ENCODE results near the gene PAX9.
"Not testable (repeated sequence)": the region's sequence is repeated elsewhere in the genome, so short reads cannot be mapped to it uniquely, and the experiment has no call there.

Gene PAX9

DNA sequence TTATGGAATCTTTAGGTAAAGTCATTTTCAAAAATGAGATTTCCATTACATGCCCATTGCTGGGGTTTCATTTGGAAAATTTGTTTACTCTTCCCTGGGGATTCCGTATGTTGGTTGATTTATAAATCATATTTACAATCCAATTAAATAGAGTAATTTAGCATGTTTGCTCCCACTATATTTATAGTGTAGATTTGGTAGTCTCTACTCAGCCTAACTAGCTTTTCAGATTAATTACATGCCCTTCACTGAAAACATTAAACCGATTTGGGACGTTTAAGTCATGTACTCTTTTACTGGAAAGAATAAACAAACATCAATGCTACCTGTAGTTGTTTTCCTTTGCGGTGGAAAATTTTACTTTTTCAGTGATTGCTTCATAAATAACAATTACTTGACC lies 10.4 kb downstream of the PAX9 start:
- no peak for DNase-seq (ENCODE audit: low spot score)

DNA sequence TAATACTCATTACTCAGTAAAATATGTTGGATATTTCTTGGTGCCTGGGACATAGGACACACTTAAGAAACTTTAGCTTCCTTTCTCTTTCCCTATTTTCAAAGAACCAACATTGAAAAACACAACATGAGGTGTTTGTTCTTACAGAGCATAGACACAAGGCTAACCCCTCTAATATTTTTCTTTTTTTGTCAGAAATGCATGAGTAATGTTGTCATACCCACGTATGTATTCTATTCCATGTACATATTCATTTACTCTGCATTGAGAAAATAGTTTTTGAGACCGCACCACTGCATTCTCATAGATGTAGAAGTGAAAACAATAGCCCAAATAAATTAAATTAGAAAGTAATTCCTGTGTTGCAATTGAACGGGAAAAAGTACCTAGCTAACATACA lies 13.0 kb downstream of the PAX9 start:
- no peak for DNase-seq (ENCODE audit: low spot score)

GRCh38 chr14:36675581-36675980 lies 13.9 kb downstream of the PAX9 start:
- no peak for DNase-seq (ENCODE audit: low spot score)

GRCh38 chr14:36676236-36676635 lies 14.6 kb downstream of the PAX9 start:
- no peak for DNase-seq (ENCODE audit: low spot score)

GRCh38 chr14:36682338-36682737 lies 20.7 kb downstream of the PAX9 start:
- no peak for DNase-seq (ENCODE audit: low spot score)

- DNase-seq (ENCODE audit: low spot score), result no peak
Measured at GRCh38 chr14:36683083-36683724, 21.5 kb downstream of the PAX9 start.

- DNase-seq (ENCODE audit: low spot score), result no peak
Measured at GRCh38 chr14:36684946-36685345, 23.3 kb downstream of the PAX9 start.

DNA sequence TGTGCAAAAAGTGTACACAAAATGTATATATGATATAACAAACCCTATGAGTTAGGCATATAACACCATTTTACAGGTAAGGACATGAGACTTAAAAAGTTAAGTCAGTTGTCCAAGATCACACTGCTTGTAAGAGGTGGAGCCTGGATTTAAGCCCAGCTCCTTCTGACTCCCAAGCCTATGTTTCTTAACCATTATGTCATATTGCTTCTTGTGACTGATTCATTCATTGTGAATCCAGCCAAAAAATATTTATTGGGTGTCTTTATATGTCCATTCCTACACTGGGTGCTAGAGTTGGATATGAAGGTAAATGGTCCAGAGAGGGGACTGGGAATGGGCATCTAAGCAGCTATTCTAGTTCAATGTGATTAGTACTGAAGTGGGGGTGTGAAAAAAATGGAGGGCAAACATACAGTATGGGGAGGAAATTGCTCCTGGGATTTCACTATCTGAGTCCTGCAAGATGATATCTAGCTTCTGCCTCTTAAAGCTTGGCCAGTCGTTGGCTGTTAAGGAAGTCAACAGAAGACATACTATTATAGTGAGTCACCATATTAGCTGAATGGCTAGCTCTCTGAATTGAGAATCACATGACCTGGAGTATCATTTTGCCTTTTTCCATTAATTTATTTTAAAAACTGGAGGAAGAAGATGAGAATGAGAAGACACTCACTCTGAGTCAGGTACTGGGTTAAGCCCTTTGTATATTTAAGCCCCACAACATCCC lies 28.8 kb downstream of the PAX9 start:
- DNase-seq (ENCODE audit: low spot score), result no peak

DNA sequence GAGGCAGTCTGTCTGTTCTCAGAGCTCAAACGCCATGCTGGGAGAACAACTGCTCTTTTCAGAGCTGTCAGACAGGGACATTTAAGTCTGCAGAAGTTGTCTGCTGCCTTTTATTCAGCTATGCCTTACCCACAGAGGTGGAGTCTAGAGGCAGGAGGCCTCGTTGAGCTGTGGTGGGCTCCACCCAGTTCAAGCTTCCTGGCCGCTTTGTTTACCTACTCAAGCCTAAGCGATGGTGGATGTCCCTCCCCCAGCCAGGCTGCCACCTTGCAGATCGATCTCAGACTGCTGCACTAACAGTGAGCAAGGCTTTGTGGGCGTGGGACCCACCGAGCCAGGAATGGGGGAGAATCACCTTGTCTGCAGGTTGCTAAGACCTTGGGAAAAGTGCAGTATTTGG lies 37.8 kb downstream of the PAX9 start:
- DNase-seq (ENCODE audit: low spot score), result not testable (repeated sequence)

DNA sequence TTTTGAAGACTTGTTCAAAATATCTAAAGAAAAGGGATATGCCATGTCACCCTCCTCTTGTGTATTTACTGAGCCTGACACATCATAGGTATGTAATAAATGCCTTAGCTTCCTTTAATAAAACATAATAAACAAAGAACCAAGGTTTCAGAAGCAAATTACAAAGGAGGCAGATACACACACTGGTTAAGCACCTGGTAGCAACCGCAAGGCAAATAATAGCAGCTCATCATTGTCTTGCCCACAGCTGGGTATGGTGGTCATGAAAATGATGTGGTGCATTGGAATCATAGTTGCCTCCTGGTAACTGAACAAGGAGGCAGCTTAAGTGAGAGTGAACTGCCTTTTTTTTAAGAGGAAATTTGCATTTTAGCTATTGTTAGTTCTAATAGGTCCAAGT lies 39.0 kb downstream of the PAX9 start:
- DNase-seq (ENCODE audit: low spot score), result no peak

- no peak for DNase-seq (ENCODE audit: low spot score)
Measured at GRCh38 chr14:36701132-36701531, 39.5 kb downstream of the PAX9 start.

DNA sequence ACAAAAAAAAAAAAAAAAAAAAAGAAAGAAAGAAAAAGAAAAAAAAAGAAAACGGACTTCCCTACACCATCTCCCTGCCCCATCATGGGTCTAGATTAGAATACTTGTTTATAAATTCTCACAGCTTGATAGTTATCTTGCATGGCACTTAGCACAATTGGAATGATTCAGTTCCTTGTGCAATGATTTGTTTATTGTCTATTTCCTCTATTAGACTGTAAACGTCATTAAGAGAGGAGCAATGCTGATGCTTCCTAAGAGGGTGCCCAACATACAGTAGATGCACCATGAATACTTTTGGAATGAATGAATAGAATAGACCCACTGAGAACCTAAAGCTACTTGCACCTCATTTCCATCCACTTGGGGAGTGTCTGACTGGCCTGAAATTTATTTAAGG lies 40.8 kb downstream of the PAX9 start:
- DNase-seq (ENCODE audit: low spot score), result no peak

GRCh38 chr14:36707570-36707969 lies 45.9 kb downstream of the PAX9 start:
- DNase-seq (ENCODE audit: low spot score), result no peak

GRCh38 chr14:36713960-36714703 lies 52.5 kb downstream of the PAX9 start:
- DNase-seq (ENCODE audit: low spot score), result no peak

DNA sequence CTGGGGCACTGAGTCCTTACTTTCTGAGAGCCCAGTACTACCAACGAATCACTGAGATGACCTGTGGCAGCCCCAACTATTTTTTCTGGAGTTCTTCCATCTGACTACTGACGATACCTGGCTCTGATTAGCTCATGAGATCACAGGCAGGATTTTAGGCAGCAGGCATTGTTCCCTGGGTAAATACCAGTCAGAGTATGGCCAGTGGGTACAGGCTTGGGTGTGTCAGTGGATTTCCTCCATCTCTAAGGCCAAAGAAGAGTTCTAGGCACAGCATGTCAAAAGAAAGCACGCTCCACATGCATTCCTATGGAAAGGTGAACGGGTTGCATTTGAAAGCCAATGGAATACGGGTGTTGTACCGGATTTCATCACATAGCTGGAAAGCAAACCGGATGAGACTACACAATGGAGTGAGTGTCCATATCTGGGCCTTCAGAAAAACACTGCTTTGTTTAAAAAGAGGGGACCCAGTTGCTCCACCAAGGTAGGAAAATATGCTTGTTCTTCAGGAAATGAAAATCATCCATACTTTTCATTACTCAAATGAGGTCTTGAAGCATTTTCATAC lies 55.0 kb downstream of the PAX9 start:
- DNase-seq (ENCODE audit: low spot score), result no peak

DNA sequence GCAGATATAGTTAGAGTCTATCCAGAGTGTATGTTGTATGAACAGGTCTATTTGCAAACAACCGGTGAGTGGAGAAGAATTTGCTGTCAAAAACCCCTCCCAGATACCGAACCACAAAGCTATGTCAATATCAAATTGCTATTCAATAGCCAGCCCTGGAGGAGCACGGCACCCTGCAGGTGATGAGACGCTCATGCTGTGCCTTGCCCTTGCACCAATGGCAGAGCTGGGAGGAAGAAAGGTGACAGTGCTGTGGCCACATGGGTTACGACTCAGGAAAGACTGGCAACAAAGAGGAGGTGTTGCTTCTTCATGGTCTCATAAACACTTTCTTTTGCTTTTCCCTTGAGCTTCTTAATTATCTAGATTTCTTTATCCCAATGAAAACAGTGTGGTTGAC lies 55.7 kb downstream of the PAX9 start:
- no peak for DNase-seq (ENCODE audit: low spot score)

GRCh38 chr14:36718216-36718615 lies 56.6 kb downstream of the PAX9 start:
- DNase-seq (ENCODE audit: low spot score), result no peak

- no peak for DNase-seq (ENCODE audit: low spot score)
Measured at GRCh38 chr14:36719823-36720222, 58.2 kb downstream of the PAX9 start.

DNA sequence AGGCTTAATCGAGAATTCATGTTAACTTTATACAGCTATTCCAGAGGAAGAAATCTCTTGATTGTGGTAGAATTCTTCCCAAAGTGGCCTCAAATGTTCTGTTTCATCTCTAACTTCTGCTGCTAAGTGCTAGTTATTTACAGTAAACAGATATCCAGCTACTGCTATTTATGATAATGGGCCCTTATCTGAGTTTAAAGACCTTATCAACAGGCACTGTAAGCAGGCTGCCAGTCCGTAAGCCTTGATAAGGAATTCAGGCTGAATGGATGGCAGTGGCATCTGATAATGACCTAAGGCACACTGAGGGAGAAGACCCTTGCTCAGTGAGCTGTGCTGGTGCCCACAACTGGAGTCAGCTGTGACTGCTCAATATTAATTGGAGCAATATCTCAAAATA lies 59.0 kb downstream of the PAX9 start:
- DNase-seq (ENCODE audit: low spot score), result no peak

DNA sequence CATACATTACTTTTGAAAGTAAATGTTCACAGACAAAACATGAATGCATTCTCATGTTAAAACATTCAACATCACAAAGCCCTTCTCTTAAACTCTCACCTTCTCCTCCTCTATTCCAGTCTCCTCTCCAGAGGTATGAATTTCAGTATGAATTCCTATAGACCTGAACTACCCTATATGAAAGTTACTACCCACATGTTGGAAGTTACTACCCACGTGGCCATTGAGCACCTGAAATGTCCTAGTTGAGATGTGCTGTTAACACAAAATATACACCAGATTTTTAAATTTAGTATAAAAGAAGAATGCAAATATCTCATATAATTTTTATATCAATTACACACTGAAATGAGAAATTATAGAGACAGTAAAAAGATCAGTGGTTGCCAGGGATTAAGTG lies 60.2 kb downstream of the PAX9 start:
- no peak for DNase-seq (ENCODE audit: low spot score)

DNA sequence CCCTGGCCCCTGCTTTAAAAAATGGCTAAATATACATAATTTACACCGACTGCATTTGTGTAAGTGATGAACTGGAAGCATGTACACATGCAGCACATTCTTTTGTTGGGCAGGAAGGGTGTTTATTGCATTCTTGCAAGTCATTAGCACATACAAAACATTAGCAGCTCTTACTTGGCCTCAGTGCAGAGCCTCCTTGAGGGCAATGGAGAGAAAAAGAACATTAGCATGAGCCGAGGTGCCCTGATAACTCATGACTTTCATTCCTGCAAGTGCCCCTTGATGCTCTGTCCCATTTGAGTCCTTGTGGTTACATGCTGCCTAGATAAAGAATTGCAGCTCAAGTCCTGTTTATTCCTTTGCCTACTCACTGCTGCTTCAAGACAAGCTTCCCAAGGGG lies 61.9 kb downstream of the PAX9 start:
- DNase-seq (ENCODE audit: low spot score), result no peak

- DNase-seq (ENCODE audit: low spot score), result no peak
Measured at GRCh38 chr14:36724162-36724561, 62.5 kb downstream of the PAX9 start.

GRCh38 chr14:36726128-36726527 lies 64.5 kb downstream of the PAX9 start:
- DNase-seq (ENCODE audit: low spot score), result no peak

Measured in NAMALWA (cell line).